GM19395 (cell line): ENCODE data around the gene ANKLE2.
"Not testable (repeated sequence)": the region's sequence is repeated elsewhere in the genome, so short reads cannot be mapped to it uniquely, and the experiment has no call there.

Experiments used
- ATAC-seq: cut with Tn5 transposase; IDR thresholded peaks from one replicate; pipeline ENCODE4 v1.9.1; 2021; ENCODE audit warnings: mild to moderate bottlenecking, moderate library complexity; ENCODE audit not compliant: unreplicated experiment

The ANKLE2 gene

DNA sequence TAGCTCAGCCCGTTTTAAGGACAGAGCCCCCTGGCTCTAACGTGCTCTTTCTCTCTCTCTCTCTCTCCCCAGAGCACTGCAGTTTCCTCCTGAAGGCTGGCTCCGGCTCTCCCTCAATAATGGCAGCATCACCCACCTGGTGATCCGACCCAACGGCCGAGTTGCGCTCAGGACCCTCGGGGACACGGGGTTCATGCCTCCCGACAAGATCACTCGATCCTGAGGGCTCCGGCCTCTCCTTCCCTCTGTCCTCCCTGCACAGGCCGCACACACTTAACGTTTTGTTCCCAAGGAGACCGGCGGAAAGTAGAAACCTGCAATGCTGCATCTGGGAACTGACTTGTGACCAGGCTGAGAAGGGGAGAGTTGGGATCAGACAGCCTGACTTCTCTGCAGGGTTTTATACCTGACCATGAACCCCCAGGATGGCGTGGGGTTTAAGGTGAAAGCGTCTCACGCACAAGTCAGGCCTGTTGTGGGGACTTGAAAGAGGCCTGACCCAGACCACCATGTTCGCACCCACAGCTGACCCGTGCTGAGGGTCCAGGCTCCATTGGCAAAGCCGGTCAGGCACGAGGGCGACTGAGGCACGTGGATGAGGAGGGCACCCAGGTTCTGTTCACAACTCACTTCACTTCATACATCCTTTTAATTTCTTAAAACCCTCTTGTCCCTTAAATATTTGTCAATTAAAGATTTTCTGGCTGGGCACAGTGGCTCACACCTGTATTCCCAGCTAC lies 40.9 kb downstream of the ANKLE2 start:
- no peak for ATAC-seq

GRCh38 chr12:132719954-132720324 lies 41.7 kb downstream of the ANKLE2 start:
- no peak for ATAC-seq

GRCh38 chr12:132719141-132719953 lies 42.3 kb downstream of the ANKLE2 start:
- ATAC-seq, result no peak

DNA sequence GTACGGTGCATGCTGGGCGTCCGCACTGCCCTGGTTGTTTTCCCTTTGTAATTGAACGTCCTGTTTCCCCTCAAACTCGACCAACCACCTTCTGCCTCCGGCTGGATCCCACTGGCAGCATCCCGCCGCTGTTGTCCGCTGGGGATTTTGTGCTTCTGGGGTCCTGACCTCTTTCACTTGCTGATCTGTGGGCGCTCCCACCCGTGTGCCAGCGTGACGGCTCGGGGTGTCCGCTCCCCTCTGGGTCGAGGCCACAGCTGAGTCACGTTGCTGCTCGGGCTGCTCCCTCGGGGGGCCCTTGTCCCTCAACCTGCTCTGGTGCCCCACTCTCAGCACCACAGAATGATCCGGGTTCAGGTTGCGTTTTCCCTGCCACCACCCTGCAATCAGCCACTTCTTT lies 43.0 kb downstream of the ANKLE2 start:
- no peak for ATAC-seq

DNA sequence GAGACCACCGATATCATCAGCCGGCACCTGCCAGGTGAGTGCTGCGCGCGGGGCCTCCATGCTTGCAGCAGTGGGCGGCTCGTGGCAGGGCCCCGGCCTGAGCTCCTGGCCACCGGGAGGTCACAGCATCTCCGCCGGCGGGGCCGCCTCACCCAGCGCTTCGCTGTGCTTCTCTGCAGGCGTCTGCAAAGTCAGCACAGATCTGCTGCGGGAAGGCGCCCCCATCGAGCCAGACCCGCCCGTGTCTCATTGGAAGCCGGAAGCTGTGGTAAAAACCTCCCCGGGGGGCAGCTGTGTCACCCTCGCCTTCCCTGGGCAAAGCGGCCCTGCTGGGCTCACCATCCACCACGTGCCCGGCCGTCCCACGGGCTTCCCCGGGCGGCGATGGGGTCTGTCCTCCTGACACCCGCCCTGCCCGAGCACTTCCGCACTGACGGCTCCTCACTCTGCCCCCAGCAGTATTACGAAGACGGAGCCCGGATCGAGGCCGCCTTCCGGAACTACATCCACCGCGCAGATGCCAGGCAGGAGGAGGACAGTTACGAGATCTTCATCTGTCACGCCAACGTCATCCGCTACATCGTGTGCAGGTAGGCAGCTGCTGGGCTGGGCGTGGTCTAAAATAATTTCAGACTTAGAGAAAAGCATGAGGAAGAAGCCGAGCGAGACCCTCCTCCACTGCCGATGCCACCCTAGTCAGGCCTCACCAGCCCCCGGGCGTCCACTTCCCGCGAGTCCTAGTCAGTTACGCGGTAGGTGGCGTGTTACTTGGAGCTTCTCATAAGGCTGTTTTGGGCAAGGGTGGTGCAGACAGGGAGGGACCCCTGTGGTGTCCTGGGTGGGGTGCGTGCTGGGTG lies 43.9 kb downstream of the ANKLE2 start:
- ATAC-seq, result no peak

DNA sequence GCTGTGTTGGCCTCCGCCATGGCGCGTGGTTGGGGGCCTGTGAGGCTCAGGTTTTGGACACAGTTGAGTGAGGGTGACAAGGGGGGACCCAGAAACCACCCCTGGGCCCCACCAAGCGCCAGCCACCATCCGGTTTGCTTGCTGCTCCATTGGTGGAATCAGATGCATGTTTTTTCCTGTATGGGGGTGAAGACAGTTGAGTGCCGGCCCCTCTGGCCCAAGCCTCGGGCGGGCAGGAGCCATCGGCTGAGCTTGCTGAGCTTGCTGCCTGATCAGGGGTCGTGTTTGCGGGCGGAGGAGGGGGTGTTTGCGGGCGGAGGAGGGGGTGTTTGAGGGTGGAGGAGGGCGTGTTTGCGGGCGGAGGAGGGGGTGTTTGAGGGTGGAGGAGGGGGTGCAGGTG lies 44.6 kb downstream of the ANKLE2 start:
- no peak for ATAC-seq

DNA sequence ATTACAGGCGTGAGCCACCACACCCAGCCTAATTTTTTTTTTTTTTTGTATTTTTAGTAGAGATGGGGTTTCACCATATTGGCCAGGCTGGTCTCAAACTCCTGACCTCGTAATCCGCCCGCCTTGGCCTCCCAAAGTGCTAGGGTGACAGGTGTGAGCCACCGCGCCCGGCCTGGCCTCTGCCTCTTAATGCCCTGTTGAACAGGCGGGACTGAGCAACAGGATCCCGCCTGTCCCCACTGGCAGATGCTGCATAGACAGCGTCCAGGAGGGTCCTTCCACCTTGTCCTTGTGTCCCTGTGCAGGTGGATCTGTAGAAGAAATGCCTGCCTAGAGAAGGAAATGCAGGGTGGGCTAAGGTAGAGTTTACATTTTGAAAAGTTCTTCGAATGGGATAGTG lies 45.3 kb downstream of the ANKLE2 start:
- ATAC-seq, result no peak

DNA sequence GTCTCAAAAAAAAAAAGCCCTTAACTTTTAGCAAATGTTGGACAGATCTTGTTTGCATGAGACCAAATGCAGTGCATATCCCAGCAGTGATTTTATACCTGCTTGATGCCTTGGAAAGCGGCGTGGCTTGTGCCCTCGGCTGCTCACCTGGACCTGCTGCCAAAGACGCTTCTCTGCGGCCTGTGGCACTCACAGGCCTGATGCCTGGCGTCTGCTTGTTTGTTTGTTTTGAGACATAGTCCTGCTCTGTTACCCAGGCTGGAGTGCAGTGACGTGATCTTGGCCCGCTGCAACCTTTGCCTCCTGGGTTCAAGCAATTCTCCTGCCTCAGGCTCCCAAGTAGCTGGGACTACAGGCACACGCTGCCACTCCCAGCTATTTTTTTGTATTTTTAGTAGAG lies 45.8 kb downstream of the ANKLE2 start:
- ATAC-seq, result no peak

DNA sequence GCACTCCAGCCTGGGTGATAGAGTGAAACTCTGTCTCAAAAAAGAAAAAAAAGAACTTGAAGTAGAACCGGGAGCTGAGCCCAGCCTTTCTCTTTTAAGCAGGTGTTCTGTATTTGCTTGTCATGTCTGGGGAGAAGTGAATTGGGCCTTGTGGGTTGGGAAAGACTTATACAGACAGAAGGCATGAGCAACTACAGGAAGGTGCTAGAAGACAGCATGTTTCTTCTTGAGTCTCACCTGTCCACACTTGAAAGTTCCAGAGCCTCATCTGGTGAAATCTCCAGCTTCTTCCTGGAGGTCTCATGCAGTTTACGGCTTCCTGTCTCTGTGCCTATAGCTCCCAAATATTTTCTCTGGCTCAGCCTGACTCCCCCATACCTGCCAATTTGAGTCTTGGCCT lies 48.5 kb downstream of the ANKLE2 start:
- ATAC-seq, result no peak

- ATAC-seq, result no peak
These were observed 50.4 kb downstream of the ANKLE2 start for GRCh38 chr12:132711080-132711843.

DNA sequence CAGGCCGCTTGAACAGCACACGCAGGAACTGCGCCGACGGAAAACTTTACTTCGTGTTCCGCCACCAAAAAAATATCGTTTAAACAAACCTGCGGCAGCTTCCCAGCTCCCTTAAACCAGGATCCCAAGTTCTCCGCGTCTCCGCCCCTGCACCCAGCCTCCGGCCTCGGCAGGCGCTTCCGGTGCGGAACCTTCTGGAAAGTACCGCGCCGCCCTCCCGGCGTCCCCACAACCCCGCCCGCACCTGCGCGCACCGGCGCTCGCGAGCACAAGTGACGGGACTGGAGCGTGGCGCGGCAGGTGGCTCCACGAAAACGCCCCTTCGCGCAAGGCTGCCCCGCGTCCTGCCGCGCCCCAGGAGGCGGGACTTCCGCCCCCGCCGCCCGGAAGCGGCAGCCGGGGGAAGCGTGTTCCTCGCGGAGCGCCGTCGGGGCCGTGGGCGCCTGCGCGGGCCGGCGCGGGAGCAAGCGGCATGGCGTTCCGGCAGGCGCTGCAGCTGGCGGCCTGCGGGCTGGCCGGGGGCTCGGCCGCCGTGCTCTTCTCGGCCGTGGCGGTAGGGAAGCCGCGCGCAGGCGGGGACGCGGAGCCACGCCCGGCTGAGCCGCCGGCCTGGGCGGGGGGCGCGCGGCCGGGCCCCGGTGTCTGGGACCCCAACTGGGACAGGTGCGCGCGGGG lies 51.1 kb downstream of the ANKLE2 start, which contains the start of gene PGAM5:
TSS of gene PGAM5 (plus strand) at position 438 of the 675 bp plus-strand sequence. CDS start at position 473, 35 bp downstream.
- peak; percentile 88 for ATAC-seq

- ATAC-seq, result peak; percentile 47
These were observed 51.6 kb downstream of the ANKLE2 start for GRCh38 chr12:132710043-132710404.

GRCh38 chr12:132708150-132708549 lies 53.5 kb downstream of the ANKLE2 start:
- ATAC-seq, result no peak

DNA sequence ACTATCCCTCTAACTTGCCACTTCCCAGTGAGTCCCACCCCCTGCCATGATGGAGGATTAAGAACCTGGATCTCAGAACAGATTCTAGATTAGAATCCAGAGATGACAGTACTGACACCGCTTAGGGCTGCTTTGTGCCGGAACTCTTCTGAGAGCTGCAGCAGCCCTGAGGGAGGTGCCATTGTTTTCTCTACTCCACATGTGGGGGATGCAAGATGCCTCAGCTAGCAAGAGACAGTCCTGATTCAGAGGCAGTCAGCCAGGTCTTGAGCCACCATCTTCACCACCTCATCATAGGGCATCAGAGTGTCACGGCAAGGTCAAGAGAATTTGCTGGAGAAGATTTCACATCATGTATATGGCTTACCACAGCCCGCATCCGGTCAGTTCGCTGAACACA lies 54.4 kb downstream of the ANKLE2 start:
- no peak for ATAC-seq

DNA sequence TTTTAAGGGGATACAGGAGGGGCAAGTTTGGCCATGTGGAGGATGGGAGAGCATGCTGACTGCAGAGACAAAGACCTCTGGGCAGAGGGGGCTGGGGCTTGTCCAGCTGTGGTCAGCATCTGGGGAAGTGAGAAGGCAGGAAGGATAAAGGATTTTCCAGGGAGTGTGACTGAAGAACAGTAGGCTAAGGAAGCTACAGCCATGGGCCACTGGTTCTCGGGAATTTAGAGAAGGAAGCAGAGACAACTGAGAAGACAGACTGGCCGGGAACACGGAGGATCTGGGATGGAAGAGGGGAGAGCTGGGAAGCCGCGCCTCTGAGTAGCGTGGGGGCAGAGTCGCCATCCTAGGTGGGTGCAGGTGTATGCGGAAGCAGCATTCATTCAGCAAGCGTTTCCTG lies 58.0 kb downstream of the ANKLE2 start:
- no peak for ATAC-seq

DNA sequence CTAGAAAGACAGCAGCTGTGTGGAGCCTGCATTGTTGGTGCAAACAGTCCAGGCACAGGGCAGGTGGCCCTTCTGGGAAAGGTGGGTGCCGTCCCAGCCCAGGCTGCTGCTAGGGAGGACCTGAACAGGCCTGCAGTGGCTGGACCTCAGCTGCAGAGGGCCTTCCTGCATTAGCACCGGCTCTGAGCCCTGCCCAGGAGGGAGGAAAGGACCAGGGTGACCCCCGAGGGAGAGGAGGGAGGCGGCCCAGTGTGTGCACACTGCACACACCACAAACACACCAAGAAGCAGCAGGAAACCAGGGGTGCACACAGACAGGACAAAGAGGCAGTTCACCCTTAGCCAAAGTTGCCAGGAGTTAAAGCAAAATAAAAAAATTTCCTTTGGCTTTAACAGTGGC lies 59.0 kb downstream of the ANKLE2 start:
- ATAC-seq, result no peak

DNA sequence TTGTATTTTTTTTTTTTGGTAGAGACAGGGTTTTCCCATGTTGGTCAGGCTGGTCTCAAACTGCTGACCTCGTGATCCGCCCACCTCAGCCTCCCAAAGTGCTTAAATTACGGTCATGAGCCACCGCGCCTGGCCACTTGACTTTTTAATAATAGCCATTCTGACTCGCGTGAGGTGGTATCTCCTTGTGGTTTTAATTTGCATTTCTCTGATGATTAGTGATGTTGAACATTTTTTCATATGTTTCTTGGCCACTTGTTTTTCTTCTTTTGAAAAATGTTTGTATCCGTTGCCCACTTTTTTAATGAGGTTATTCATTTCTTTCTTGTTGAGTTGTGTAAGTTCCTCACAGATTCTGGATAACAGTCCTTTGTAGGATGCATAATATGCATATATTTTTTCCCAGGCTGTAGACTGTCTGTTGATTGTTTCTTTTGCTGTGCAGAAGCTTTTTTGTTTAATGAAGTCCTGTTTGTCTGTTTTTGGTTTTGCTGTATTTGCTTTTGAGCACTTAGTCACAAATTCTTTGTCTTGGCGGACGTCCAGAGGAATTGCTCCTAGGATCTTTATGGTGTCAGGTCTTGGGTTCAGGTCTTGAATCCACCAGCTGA lies 61.3 kb downstream of the ANKLE2 start:
- ATAC-seq, result no peak

- ATAC-seq, result no peak
These were observed 63.3 kb downstream of the ANKLE2 start for GRCh38 chr12:132698341-132698740.

DNA sequence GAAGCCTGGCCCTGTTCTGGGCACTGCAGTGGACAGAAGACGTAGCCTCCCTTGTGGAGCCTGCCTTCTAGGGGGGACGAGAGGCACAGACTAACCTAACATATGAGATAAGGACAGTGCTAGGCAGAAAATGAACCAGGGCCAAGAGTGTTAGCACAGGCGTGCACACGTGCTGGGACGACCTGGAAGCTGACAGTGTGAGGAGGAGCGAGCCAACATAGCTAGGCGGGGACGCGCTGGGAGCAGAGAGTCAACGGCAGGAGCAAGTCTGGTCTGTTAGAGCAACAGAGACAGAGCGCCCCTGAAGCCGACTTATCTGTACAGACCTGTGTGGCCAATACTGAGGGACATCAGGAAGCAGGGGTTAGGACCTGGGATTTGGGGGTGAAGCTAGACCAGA lies 66.2 kb downstream of the ANKLE2 start:
- ATAC-seq, result no peak

DNA sequence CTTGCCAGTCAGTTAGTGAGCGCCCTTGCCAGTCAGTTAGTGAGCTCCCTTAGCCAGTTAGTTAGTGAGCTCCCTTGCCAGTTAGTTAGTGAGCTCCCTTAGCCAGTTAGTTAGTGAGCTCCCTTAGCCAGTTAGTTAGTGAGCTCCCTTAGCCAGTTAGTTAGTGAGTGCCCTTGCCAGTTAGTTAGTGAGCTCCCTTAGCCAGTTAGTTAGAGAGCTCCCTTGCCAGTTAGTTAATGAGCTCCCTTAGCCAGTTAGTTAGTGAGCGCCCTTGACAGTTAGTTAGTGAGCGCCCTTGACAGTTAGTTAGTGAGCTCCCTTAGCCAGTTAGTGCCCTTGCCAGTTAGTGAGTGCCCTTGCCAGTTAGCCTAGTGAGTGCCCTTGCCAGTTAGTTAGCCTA lies 66.7 kb downstream of the ANKLE2 start:
- not testable (repeated sequence) for ATAC-seq
